Neural cell (in vitro differentiated cells): ENCODE measurements around the gene CLEC16A. TPM values are rescaled to one million over a fixed set of nuclear protein-coding genes. Genes with fewer than 3 reads are reported as not detected.

Source experiments
- H2AFZ ChIP-seq: fragments of 200-600, 300-800 bp; sonication (generic), shearing (Covaris generic); 2 replicates; pipeline ENCODE4 v1.6.0; 2014; ENCODE audit warnings: low read depth, mild to moderate bottlenecking, antibody characterized with exemption, low read length, moderate library complexity
- H3F3A ChIP-seq: fragments of 200-600 bp; shearing (Covaris generic); 2 replicates; pipeline ENCODE4 v1.6.1; 2016; ENCODE audit warnings: mild to moderate bottlenecking, moderate library complexity, mixed read lengths, antibody characterized with exemption, low read length; ENCODE audit not compliant: insufficient read depth, poor library complexity, severe bottlenecking
- H3K27ac ChIP-seq: fragments of 200-600, 300-800 bp; sonication (generic), shearing (Covaris generic); 2 replicates; pipeline ENCODE4 v1.5.1; 2014; ENCODE audit warnings: mild to moderate bottlenecking, low read length, moderate library complexity
- H3K27me3 ChIP-seq: fragments of 300-800, 200-600 bp; sonication (generic), shearing (Covaris generic); 2 replicates; pipeline ENCODE4 v1.6.0; 2014; ENCODE audit warnings: mild to moderate bottlenecking, low read depth, low read length, moderate library complexity; ENCODE audit not compliant: insufficient read depth
- H3K36me3 ChIP-seq: fragments of 300-800, 200-600 bp; sonication (generic), shearing (Covaris generic); 2 replicates; pipeline ENCODE4 v1.5.1; 2014; ENCODE audit warnings: mild to moderate bottlenecking, antibody characterized with exemption, low read length, moderate library complexity; ENCODE audit not compliant: insufficient read depth
- H3K4me2 ChIP-seq: fragments of 300-800, 200-600 bp; sonication (generic), shearing (Covaris generic); 2 replicates; pipeline ENCODE4 v1.6.0; 2014; ENCODE audit warnings: mild to moderate bottlenecking, low read length
- H3K4me3 ChIP-seq: fragments of 300-800, 200-600 bp; sonication (generic), shearing (Covaris generic); 2 replicates; pipeline ENCODE4 v1.5.1; 2014; ENCODE audit warnings: mild to moderate bottlenecking, low read length, moderate library complexity
- H3K79me2 ChIP-seq: fragments of 200-600 bp; shearing (Covaris generic); replicated peaks from 2 replicates; pipeline ENCODE4 v1.6.0; 2014; ENCODE audit warnings: mild to moderate bottlenecking, low read length, moderate library complexity; ENCODE audit not compliant: insufficient read depth
- H3K9ac ChIP-seq: fragments of 300-800, 200-600 bp; sonication (generic), shearing (Covaris generic); 2 replicates; pipeline ENCODE4 v1.6.1; 2016; ENCODE audit warnings: mild to moderate bottlenecking, low read length, mixed read lengths
- H3K9me2 ChIP-seq: fragments of 200-600 bp; shearing (Covaris generic); 2 replicates; pipeline ENCODE4 v1.6.1; 2016; ENCODE audit warnings: mild to moderate bottlenecking, low read length, mixed read lengths; ENCODE audit not compliant: insufficient read depth
- H3K9me3 ChIP-seq: fragments of 200-600, 300-800 bp; sonication (generic), shearing (Covaris generic); 2 replicates; pipeline ENCODE4 v1.6.1; 2016; ENCODE audit warnings: mild to moderate bottlenecking, mixed run types, low read length, moderate library complexity, mixed read lengths
- H4K20me1 ChIP-seq: fragments of 200-600 bp; shearing (Covaris generic); 2 replicates; pipeline ENCODE4 v1.6.1; 2016; ENCODE audit warnings: mild to moderate bottlenecking, mixed run types; ENCODE audit not compliant: insufficient read depth
- CTCF ChIP-seq: fragments of 450-650 bp; IDR thresholded peaks from 2 replicates; pipeline ENCODE4 v1.5.1; 2014; ENCODE audit warnings: antibody characterized with exemption, mild to moderate bottlenecking, moderate library complexity; ENCODE audit not compliant: poor library complexity, severe bottlenecking
- EP300 ChIP-seq: fragments of 450-650 bp; conservative IDR thresholded peaks from 2 replicates; pipeline ENCODE4 v1.6.1; 2014; ENCODE audit warnings: antibody characterized with exemption, mild to moderate bottlenecking, moderate library complexity; ENCODE audit not compliant: poor library complexity, severe bottlenecking
- EZH2 ChIP-seq: fragments of 200-600, 300-800 bp; shearing (Covaris generic), sonication (generic); IDR thresholded peaks from 2 replicates; pipeline ENCODE4 v1.6.1; 2014; ENCODE audit warnings: antibody characterized with exemption, low read length, borderline replicate concordance, mild to moderate bottlenecking; ENCODE audit not compliant: insufficient read depth, poor library complexity, severe bottlenecking
- MXI1 ChIP-seq: fragments of 450-650 bp; conservative IDR thresholded peaks from 2 replicates; pipeline ENCODE4 v1.6.1; 2014; ENCODE audit warnings: antibody characterized with exemption, mild to moderate bottlenecking; ENCODE audit not compliant: poor library complexity, severe bottlenecking
- POLR2AphosphoS5 ChIP-seq: IDR thresholded peaks from 2 replicates; pipeline ENCODE4 v1.6.1; 2012
- RAD21 ChIP-seq: fragments of 450-650 bp; conservative IDR thresholded peaks from 2 replicates; pipeline ENCODE4 v1.6.1; 2014; ENCODE audit warnings: antibody characterized with exemption, mild to moderate bottlenecking, moderate library complexity
- REST ChIP-seq: IDR thresholded peaks from 2 replicates; pipeline ENCODE4 v1.6.1; 2012; ENCODE audit warnings: borderline replicate concordance
- SMC3 ChIP-seq: fragments of 450-650 bp; conservative IDR thresholded peaks from 2 replicates; pipeline ENCODE4 v1.6.1; 2014; ENCODE audit warnings: antibody characterized with exemption, mild to moderate bottlenecking, moderate library complexity; ENCODE audit not compliant: poor library complexity
- TAF1 ChIP-seq: IDR thresholded peaks from 2 replicates; pipeline ENCODE4 v1.6.1; 2012; ENCODE audit warnings: low read depth
- polyA plus RNA-seq: library from polyadenylated mRNA; depleted of rRNA; stranded (reverse); fragments of >200 nt; gene quantifications from 2 replicates; pipeline ENCODE4 v1.2.3, GENCODE V29; 2014

CLEC16A gene
- polyA plus RNA-seq, 1 donor from 2014 or later = 11.1 TPM

GRCh38 chr16:11213373-11213772, 269.0 kb downstream of the CLEC16A start:
- H3K4me2 ChIP-seq = no peak overlapping the region
- peaks cover 2% of the 10 kb centered on the region for H3K9me3 ChIP-seq
- no peaks in the 10 kb centered on the region for H4K20me1 ChIP-seq
- no peaks in the 10 kb centered on the region for H3K36me3 ChIP-seq
- no peak overlapping the region for H2AFZ ChIP-seq
- no peaks in the 10 kb centered on the region for H3K27me3 ChIP-seq
- H3K9me2 ChIP-seq = no peaks in the 10 kb centered on the region
- no peak overlapping the region for H3K9ac ChIP-seq
- H3F3A ChIP-seq = no peaks in the 10 kb centered on the region
- no peak overlapping the region for H3K27ac ChIP-seq
- no peaks in the 10 kb centered on the region for H3K79me2 ChIP-seq
- TF ChIP-seq RAD21 = no peak
- no peak for TF ChIP-seq TAF1
- no peak for TF ChIP-seq POLR2AphosphoS5
- TF ChIP-seq EP300 = no peak
- no peak for TF ChIP-seq MXI1
- TF ChIP-seq CTCF = no peak
- TF ChIP-seq REST = no peak
- no peak for TF ChIP-seq SMC3
- H3K4me3 ChIP-seq = no peak overlapping the region

GRCh38 chr16:11213799-11214198, 269.4 kb downstream of the CLEC16A start:
- no peaks in the 10 kb centered on the region for H3F3A ChIP-seq
- H3K79me2 ChIP-seq = no peaks in the 10 kb centered on the region
- H3K4me2 ChIP-seq = no peak overlapping the region
- H3K9ac ChIP-seq = no peak overlapping the region
- no peak overlapping the region for H2AFZ ChIP-seq
- H3K27me3 ChIP-seq = no peaks in the 10 kb centered on the region
- TF ChIP-seq REST (no peak), EZH2 (no peak), SMC3 (no peak), EP300 (no peak), CTCF (no peak), POLR2AphosphoS5 (no peak), MXI1 (no peak), RAD21 (no peak), TAF1 (no peak)
- no peaks in the 10 kb centered on the region for H4K20me1 ChIP-seq
- H3K9me3 ChIP-seq = no peaks in the 10 kb centered on the region
- no peaks in the 10 kb centered on the region for H3K9me2 ChIP-seq
- H3K4me3 ChIP-seq = no peak overlapping the region
- no peaks in the 10 kb centered on the region for H3K36me3 ChIP-seq
- no peak overlapping the region for H3K27ac ChIP-seq
